ENCODE results near the gene DDX60. TPM values are rescaled to one million over a fixed set of nuclear protein-coding genes. Genes with fewer than 3 reads are reported as not detected.

DDX60 gene
- total RNA-seq, 2 experiments from 2014 or later = not detected

DNA sequence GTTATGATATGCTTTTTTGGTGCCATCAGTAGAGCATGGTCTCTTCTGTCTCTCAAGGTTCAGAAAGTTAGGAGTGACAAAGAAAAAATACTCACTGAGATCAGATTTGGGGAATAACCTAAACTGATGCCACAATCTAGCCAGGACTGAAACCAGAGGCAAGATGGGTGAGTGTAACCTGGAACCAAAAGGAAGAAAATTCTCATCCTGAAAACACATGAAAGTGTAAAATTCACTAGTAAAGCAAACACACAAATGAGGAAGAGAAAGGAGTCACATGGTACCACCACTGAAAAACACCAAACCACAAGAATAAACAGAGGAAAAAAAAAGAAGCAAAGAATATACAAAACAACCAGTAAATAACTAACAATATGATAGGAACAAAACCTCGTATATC lies 129.8 kb downstream of the DDX60 start:
- CTCF ChIA-PET (ENCODE audit: unreplicated experiment) = no interaction called here
- no peaks in the 10 kb centered on the region for H3K9me2 ChIP-seq (ENCODE audit: insufficient read depth, low read length)
- POLR2A ChIA-PET = no interaction called here
- H3K36me3 ChIP-seq (ENCODE audit: insufficient read depth, low read length) = no peaks in the 10 kb centered on the region
- H3K79me2 ChIP-seq (ENCODE audit: insufficient read depth, low read depth, low read length) = no peaks in the 10 kb centered on the region
- intact Hi-C loops (cut with micrococcal nuclease; ENCODE audit: unreplicated experiment) = loop anchor here (1.0 to 10.0 kb wide), 2 partner anchors 20 to 726 kb away; no protein-coding TSS in a partner anchor
- TF ChIP-seq, protein P1, sequence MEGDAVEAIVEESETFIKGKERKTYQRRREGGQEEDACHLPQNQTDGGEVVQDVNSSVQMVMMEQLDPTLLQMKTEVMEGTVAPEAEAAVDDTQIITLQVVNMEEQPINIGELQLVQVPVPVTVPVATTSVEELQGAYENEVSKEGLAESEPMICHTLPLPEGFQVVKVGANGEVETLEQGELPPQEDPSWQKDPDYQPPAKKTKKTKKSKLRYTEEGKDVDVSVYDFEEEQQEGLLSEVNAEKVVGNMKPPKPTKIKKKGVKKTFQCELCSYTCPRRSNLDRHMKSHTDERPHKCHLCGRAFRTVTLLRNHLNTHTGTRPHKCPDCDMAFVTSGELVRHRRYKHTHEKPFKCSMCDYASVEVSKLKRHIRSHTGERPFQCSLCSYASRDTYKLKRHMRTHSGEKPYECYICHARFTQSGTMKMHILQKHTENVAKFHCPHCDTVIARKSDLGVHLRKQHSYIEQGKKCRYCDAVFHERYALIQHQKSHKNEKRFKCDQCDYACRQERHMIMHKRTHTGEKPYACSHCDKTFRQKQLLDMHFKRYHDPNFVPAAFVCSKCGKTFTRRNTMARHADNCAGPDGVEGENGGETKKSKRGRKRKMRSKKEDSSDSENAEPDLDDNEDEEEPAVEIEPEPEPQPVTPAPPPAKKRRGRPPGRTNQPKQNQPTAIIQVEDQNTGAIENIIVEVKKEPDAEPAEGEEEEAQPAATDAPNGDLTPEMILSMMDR (conservative IDR thresholded peaks at IDR 0.05; ENCODE audit: low read length) = no peak
- no peak for TF ChIP-seq EZH2phosphoT487 (IDR thresholded peaks at IDR 0.05; ENCODE audit: borderline replicate concordance, low read depth, low read length)
- H3K4me2 ChIP-seq (ENCODE audit: low read length) = no peak overlapping the region
- no peaks in the 10 kb centered on the region for H4K20me1 ChIP-seq (ENCODE audit: insufficient read depth, low read length)
- H3K9me3 ChIP-seq (ENCODE audit: low read length) = no peaks in the 10 kb centered on the region
- no peak overlapping the region for H3K4me3 ChIP-seq (ENCODE audit: low read depth, low read length, poor library complexity, severe bottlenecking)
- H3K4me1 ChIP-seq (ENCODE audit: insufficient read depth, low read length, poor library complexity, severe bottlenecking) = no peaks in the 10 kb centered on the region
- H2AFZ ChIP-seq (ENCODE audit: low read length) = no peak overlapping the region
- BruUV-seq (replicated peaks) = no TSS peak
- no peak for DNase-seq (ENCODE audit: low spot score)
- H3K27ac ChIP-seq (ENCODE audit: low read depth, low read length, poor library complexity, severe bottlenecking) = no peak overlapping the region

DNA sequence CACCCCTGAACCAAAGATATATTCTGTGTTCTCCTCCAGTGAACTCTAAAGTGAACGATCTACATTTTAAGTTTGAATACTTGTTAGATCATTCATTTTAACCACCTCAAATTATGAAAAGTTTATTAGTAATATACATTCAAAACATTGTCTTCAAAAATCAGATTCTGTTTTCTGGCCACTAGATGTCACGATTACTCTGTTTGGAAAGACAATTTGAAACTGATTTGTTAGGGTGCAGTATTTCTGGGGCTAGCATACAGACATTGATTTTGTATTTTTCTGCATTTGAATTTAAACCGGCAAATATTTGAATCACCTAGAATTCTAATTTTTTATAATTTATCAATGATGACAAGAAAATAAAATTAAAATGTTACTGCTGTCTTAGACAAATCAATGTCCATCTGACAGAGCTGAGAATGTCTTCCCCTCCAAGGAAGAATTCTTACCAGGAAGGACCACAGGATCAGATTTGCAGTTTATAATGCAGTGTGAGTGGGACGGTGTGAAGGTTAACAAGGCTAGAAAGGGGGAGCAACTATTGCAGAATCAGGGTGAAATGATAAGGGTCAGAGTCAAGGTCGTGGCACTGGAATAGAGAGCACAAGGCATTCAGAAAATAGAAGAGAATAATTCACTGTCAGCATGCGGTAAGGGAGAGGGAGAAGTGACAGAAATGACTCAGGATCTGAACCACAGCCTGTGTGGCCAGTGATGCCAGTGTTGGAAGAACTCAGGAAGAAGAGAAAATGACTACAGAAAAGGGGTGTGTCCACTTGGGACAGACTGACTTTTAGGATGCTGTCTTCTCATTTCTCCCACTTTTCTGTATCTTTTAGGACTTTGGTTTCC lies 134.6 kb downstream of the DDX60 start:
- H3K4me2 ChIP-seq (ENCODE audit: low read length) = no peak overlapping the region
- ChIA-PET POLR2A (no interaction called here), CTCF (ENCODE audit: unreplicated experiment) (no interaction called here)
- H2AFZ ChIP-seq (ENCODE audit: low read length) = no peak overlapping the region
- BruUV-seq (replicated peaks) = no TSS peak
- DNase-seq (ENCODE audit: low spot score) = peak; percentile 18
- H4K20me1 ChIP-seq (ENCODE audit: insufficient read depth, low read length) = no peaks in the 10 kb centered on the region
- no peaks in the 10 kb centered on the region for H3K4me1 ChIP-seq (ENCODE audit: insufficient read depth, low read length, poor library complexity, severe bottlenecking)
- H3K36me3 ChIP-seq (ENCODE audit: insufficient read depth, low read length) = no peaks in the 10 kb centered on the region
- no peaks in the 10 kb centered on the region for H3K9me3 ChIP-seq (ENCODE audit: low read length)
- intact Hi-C loops (cut with micrococcal nuclease; ENCODE audit: unreplicated experiment) = loop anchor here (10.0 kb wide), 1 partner anchor 731 kb away; no protein-coding TSS in a partner anchor
- H3K79me2 ChIP-seq (ENCODE audit: insufficient read depth, low read depth, low read length) = no peaks in the 10 kb centered on the region
- TF ChIP-seq, protein P1 (conservative IDR thresholded peaks at IDR 0.05; ENCODE audit: low read length) = peak; percentile 81
- TF ChIP-seq EZH2phosphoT487 (IDR thresholded peaks at IDR 0.05; ENCODE audit: borderline replicate concordance, low read depth, low read length) = no peak
- H3K4me3 ChIP-seq (ENCODE audit: low read depth, low read length, poor library complexity, severe bottlenecking) = no peak overlapping the region
- H3K27ac ChIP-seq (ENCODE audit: low read depth, low read length, poor library complexity, severe bottlenecking) = no peak overlapping the region
- no peaks in the 10 kb centered on the region for H3K9me2 ChIP-seq (ENCODE audit: insufficient read depth, low read length)

DNA sequence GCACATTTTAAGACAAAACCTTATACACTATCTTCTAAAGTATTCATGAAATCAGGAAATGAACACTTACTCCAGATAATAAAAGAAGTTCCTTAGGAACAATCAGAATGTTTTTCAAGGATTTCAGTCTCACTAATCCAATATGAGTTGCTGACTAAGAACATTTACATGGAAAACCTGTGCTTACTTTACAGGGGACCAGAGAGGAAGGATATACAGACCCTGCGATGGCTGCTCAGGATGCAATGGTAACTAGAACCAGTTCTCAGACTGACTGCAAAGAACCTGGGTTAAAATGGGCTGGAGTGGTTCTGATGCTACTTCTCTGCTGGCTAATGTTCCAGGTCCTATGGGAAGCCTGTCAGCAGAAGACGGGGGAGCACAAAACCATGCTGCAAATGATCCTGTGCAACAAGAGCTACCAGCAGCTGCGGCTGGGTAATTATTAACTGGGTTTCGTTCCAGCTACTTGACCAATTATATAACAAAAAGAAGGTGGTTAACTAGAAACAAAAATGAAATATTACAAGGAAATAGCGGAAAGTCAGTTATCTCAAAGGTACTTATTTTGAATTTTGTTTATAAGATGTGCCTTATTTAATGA lies 140.9 kb downstream of the DDX60 start:
- no peak overlapping the region for H2AFZ ChIP-seq (ENCODE audit: low read length)
- no peaks in the 10 kb centered on the region for H3K9me3 ChIP-seq (ENCODE audit: low read length)
- no peaks in the 10 kb centered on the region for H3K4me1 ChIP-seq (ENCODE audit: insufficient read depth, low read length, poor library complexity, severe bottlenecking)
- TF ChIP-seq EZH2phosphoT487 (IDR thresholded peaks at IDR 0.05; ENCODE audit: borderline replicate concordance, low read depth, low read length) = no peak
- TF ChIP-seq, protein P1 (conservative IDR thresholded peaks at IDR 0.05; ENCODE audit: low read length) = no peak
- DNase-seq (ENCODE audit: low spot score) = no peak
- no TSS peak for BruUV-seq (replicated peaks)
- H3K27ac ChIP-seq (ENCODE audit: low read depth, low read length, poor library complexity, severe bottlenecking) = no peak overlapping the region
- H3K36me3 ChIP-seq (ENCODE audit: insufficient read depth, low read length) = no peaks in the 10 kb centered on the region
- no peaks in the 10 kb centered on the region for H3K79me2 ChIP-seq (ENCODE audit: insufficient read depth, low read depth, low read length)
- POLR2A ChIA-PET = interaction anchor here (0.6 kb wide), 1 partner anchor 1895 kb away, joined by 3 read pairs; no protein-coding TSS in a partner anchor
- intact Hi-C loops (cut with micrococcal nuclease; ENCODE audit: unreplicated experiment) = no loop called here
- no peak overlapping the region for H3K4me3 ChIP-seq (ENCODE audit: low read depth, low read length, poor library complexity, severe bottlenecking)
- no peak overlapping the region for H3K4me2 ChIP-seq (ENCODE audit: low read length)
- no peaks in the 10 kb centered on the region for H4K20me1 ChIP-seq (ENCODE audit: insufficient read depth, low read length)
- CTCF ChIA-PET (ENCODE audit: unreplicated experiment) = no interaction called here
- no peaks in the 10 kb centered on the region for H3K9me2 ChIP-seq (ENCODE audit: insufficient read depth, low read length)
